Measurements from ENCODE around the gene RIN1. TPM values are rescaled to one million over a fixed set of nuclear protein-coding genes. Genes with fewer than 3 reads are reported as not detected.

RIN1 gene
- total and polyA plus RNA-seq, 2 donors (not counting 3 experiments of a cell fraction or from before 2014, with no cell fraction given) = 4.4 to 10.2 TPM

DNA sequence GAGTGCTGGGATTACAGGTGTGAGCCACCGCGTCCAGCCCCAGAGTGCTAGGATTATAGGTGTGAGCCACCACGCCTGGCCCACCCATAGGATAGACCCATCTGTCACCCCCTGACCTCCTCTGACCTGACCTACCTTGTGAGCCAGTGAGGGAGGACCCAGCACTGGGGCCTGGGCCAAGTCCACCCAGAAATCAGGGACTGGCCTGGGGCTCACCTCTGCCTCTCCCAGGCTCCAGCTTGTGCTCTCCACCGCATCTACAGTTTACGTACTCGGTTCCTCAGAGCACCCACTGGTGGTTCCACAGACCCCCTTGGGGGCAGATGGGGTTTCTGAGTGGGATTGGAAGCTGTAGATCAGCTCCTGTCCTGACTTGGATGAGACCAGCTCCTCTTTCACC is 28.9 kb upstream of the RIN1 start:
- TF ChIP-seq POLR2AphosphoS5 (IDR thresholded peaks at IDR 0.05; ENCODE audit: insufficient read depth, low read depth, low read length) (no peak), GATA2 (IDR thresholded peaks at IDR 0.05; ENCODE audit: insufficient read depth, insufficient read length, low read depth, low read length) (no peak), MAX (IDR thresholded peaks at IDR 0.05; ENCODE audit: insufficient read depth, insufficient read length) (no peak), MYC (IDR thresholded peaks at IDR 0.05; ENCODE audit: low read depth, low read length) (no peak), POLR2A (IDR thresholded peaks at IDR 0.05; ENCODE audit: low read depth, low read length) (no peak), FOS (IDR thresholded peaks at IDR 0.05; ENCODE audit: borderline replicate concordance, insufficient read depth, low read length) (no peak), EZH2 (IDR thresholded peaks at IDR 0.05; ENCODE audit: borderline replicate concordance, low read depth, low read length, severe bottlenecking) (no peak), JUN (IDR thresholded peaks at IDR 0.05; ENCODE audit: borderline replicate concordance, insufficient read depth, insufficient read length, low read depth) (no peak)
- TF ChIP-seq, protein P1, sequence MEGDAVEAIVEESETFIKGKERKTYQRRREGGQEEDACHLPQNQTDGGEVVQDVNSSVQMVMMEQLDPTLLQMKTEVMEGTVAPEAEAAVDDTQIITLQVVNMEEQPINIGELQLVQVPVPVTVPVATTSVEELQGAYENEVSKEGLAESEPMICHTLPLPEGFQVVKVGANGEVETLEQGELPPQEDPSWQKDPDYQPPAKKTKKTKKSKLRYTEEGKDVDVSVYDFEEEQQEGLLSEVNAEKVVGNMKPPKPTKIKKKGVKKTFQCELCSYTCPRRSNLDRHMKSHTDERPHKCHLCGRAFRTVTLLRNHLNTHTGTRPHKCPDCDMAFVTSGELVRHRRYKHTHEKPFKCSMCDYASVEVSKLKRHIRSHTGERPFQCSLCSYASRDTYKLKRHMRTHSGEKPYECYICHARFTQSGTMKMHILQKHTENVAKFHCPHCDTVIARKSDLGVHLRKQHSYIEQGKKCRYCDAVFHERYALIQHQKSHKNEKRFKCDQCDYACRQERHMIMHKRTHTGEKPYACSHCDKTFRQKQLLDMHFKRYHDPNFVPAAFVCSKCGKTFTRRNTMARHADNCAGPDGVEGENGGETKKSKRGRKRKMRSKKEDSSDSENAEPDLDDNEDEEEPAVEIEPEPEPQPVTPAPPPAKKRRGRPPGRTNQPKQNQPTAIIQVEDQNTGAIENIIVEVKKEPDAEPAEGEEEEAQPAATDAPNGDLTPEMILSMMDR (IDR thresholded peaks at IDR 0.05; ENCODE audit: extremely low read depth in 1 of 2, insufficient read depth in 1 of 2, low read depth in 1 of 2, low read length in 2 of 2) = no peak
- ChIA-PET CTCF (interaction anchor here (0.8 to 1.4 kb wide), 3 partner anchors 9 to 24 kb away, joined by 3 to 4 read pairs (median 3); no protein-coding TSS in a partner anchor), POLR2A (no interaction called here)
- Histone ChIP-seq H3K4me3 (replicated peaks in 1 of 3; ENCODE audit: insufficient read depth in 1 of 3, low read depth in 1 of 3, low read length in 3 of 3) (no peak overlapping the region), H3K27ac (ENCODE audit: insufficient read depth, low read depth, low read length) (no peak overlapping the region), H3K79me2 (ENCODE audit: control insufficient read depth, insufficient read depth, low read length) (no peaks in the 10 kb centered on the region), H3K9me3 (replicated peaks; ENCODE audit: control insufficient read depth, insufficient read depth, low read length) (no peaks in the 10 kb centered on the region), H3K36me3 (ENCODE audit: control insufficient read depth in 2 of 2, extremely low read depth in 1 of 2, insufficient read depth in 2 of 2, low read length in 2 of 2) (no peaks in the 10 kb centered on the region), H3K9me1 (replicated peaks; ENCODE audit: control insufficient read depth, extremely low read depth, insufficient read depth, low read length) (no peaks in the 10 kb centered on the region), H3K27me3 (ENCODE audit: control insufficient read depth in 2 of 2, insufficient read depth in 2 of 2, low read length in 2 of 2) (no peaks in the 10 kb centered on the region), H3K4me2 (ENCODE audit: insufficient read depth, low read length) (no peak overlapping the region), H2AFZ (ENCODE audit: low read depth, low read length) (no peak overlapping the region), H4K20me1 (replicated peaks; ENCODE audit: control insufficient read depth, extremely low read depth, insufficient read depth, low read length) (no peaks in the 10 kb centered on the region), H3K4me1 (ENCODE audit: control insufficient read depth, extremely low read depth, insufficient read depth, low read length) (no peaks in the 10 kb centered on the region), H3K9ac (replicated peaks; ENCODE audit: extremely low read depth, insufficient read depth, low read length) (no peak overlapping the region)
- no TSS peak for BruUV-seq (replicated peaks)
- DNase-seq (ENCODE audit: low read depth, low spot score) = no peak
- intact Hi-C loops (cut with micrococcal nuclease) (no loop called here), dilution Hi-C loops (cut with MboI; ENCODE audit: extremely low pct_ligation_motif_present, low sequenced_read_pairs) (no loop called here)
- FAIRE-seq = no peak

Measured in endothelial cell of umbilical vein (primary cell).